IMR-90 (cell line): ENCODE results near the gene PCSK2. TPM values are rescaled to one million over a fixed set of nuclear protein-coding genes. Genes with fewer than 3 reads are reported as not detected.

ENCODE experiments used
- ATAC-seq: fragments of 200-7000 bp; cut with Tn5 transposase; 2 replicates; pipeline ENCODE4 v1.9.1; 2020; ENCODE audit warnings: low read depth, mild to moderate bottlenecking, moderate library complexity
- BruUV-seq: library from RNA; stranded (reverse); fragments of 400-500 nt; replicated peaks from 2 replicates; lab custom pipeline; 2021; lab: Mats Ljungman, UMichigan
- CTCF ChIA-PET: fragments of 300-600 bp; formaldehyde crosslinking; extraction: SDS; loops from one replicate; lab custom pipeline; 2021; ENCODE audit warnings: antibody characterized with exemption; lab: Yijun Ruan, JAX
- POLR2A ChIA-PET: fragments of 300-600 bp; sonication (Branson Sonifier 250); formaldehyde crosslinking; loops from one replicate; lab custom pipeline; 2022; ENCODE audit warnings: antibody characterized with exemption; ENCODE audit not compliant: unreplicated experiment; lab: Charles Lee
- DNase-seq: peaks from one replicate; pipeline ENCODE4 v3.0.0; 2013
- H2AFZ ChIP-seq: replicated peaks from 2 replicates; pipeline ENCODE3; 2013; ENCODE audit warnings: low read length, mild to moderate bottlenecking; ENCODE audit not compliant: poor library complexity
- H2AK5ac ChIP-seq: 2 replicates; pipeline ENCODE4 v1.6.1; 2013; ENCODE audit warnings: low read depth, low read length, inconsistent platforms
- H2AK9ac ChIP-seq: replicated peaks from 2 replicates; pipeline ENCODE3; 2013; ENCODE audit warnings: mild to moderate bottlenecking, low read depth, low read length, moderate library complexity; ENCODE audit not compliant: poor library complexity
- H2BK120ac ChIP-seq: 2 replicates; pipeline ENCODE4 v1.6.1; 2013; ENCODE audit warnings: low read depth, low read length, inconsistent platforms
- H2BK15ac ChIP-seq: 3 replicates; pipeline ENCODE4 v1.6.1; 2013; ENCODE audit warnings: low read depth, low read length, inconsistent platforms
- H2BK20ac ChIP-seq: 2 replicates; pipeline ENCODE4 v1.6.1; 2013; ENCODE audit warnings: low read depth, mild to moderate bottlenecking, inconsistent platforms, low read length, moderate library complexity
- H2BK5ac ChIP-seq: 2 replicates; pipeline ENCODE4 v1.6.1; 2013; ENCODE audit warnings: mild to moderate bottlenecking, low read depth, low read length, inconsistent platforms; ENCODE audit not compliant: poor library complexity, severe bottlenecking
- H3K14ac ChIP-seq: replicated peaks from 2 replicates; pipeline ENCODE4 v1.6.1; 2013; ENCODE audit warnings: low read depth, low read length, inconsistent platforms
- H3K18ac ChIP-seq: 2 replicates; pipeline ENCODE4 v1.6.1; 2013; ENCODE audit warnings: low read depth, low read length, control low read depth
- H3K23ac ChIP-seq: 2 replicates; pipeline ENCODE4 v1.6.1; 2013; ENCODE audit warnings: low read depth, low read length, inconsistent platforms
- H3K27ac ChIP-seq: 2 replicates; pipeline ENCODE4 v1.5.1; 2013; ENCODE audit warnings: mild to moderate bottlenecking, control low read depth, low read length; ENCODE audit not compliant: insufficient read depth
- H3K27me3 ChIP-seq: 2 replicates; pipeline ENCODE4 v1.6.1; 2013; ENCODE audit warnings: low read length; ENCODE audit not compliant: control insufficient read depth, insufficient read depth
- H3K36me3 ChIP-seq: 2 replicates; pipeline ENCODE4 v1.6.1; 2013; ENCODE audit warnings: low read length, mixed read lengths; ENCODE audit not compliant: control insufficient read depth, insufficient read depth
- H3K4ac ChIP-seq: 2 replicates; pipeline ENCODE4 v1.6.1; 2013; ENCODE audit warnings: low read depth, low read length, inconsistent platforms
- H3K4me1 ChIP-seq: 2 replicates; pipeline ENCODE4 v1.6.1; 2013; ENCODE audit warnings: low read length, mixed read lengths; ENCODE audit not compliant: control insufficient read depth, insufficient read depth
- H3K4me2 ChIP-seq: 2 replicates; pipeline ENCODE4 v1.6.1; 2013; ENCODE audit warnings: low read depth, mild to moderate bottlenecking, control low read depth, low read length, moderate library complexity
- H3K4me3 ChIP-seq: 2 replicates; pipeline ENCODE4 v1.5.1; 2013; ENCODE audit warnings: low read depth, mild to moderate bottlenecking, control low read depth, low read length, moderate library complexity; ENCODE audit not compliant: insufficient read depth
- H3K56ac ChIP-seq: 2 replicates; pipeline ENCODE4 v1.6.1; 2013; ENCODE audit warnings: low read length, inconsistent platforms; ENCODE audit not compliant: insufficient read depth; ENCODE audit errors: extremely low read depth
- H3K79me1 ChIP-seq, 2 experiments: 2 replicates each; pipeline ENCODE4 v1.6.1; 2013; ENCODE audit warnings: low read length in 2 of 2, inconsistent platforms in 1 of 2, low read depth in 1 of 2
- H3K9ac ChIP-seq: 2 replicates; pipeline ENCODE4 v1.6.1; 2013; ENCODE audit warnings: low read depth, low read length, control low read depth
- H3K9me1 ChIP-seq: 2 replicates; pipeline ENCODE4 v1.6.1; 2013; ENCODE audit warnings: low read length, inconsistent platforms; ENCODE audit not compliant: insufficient read depth
- H3K9me3 ChIP-seq: 2 replicates; pipeline ENCODE4 v1.6.1; 2013; ENCODE audit warnings: low read length; ENCODE audit not compliant: control insufficient read depth, insufficient read depth
- H4K20me1 ChIP-seq: 2 replicates; pipeline ENCODE4 v1.6.1; 2013; ENCODE audit warnings: low read length, inconsistent platforms; ENCODE audit not compliant: insufficient read depth
- H4K5ac ChIP-seq: 2 replicates; pipeline ENCODE4 v1.6.1; 2013; ENCODE audit warnings: mild to moderate bottlenecking, low read depth, low read length, control low read depth
- H4K8ac ChIP-seq, 2 experiments: 2 replicates each; pipeline ENCODE4 v1.6.1; 2013; ENCODE audit warnings: low read depth in 2 of 2, low read length in 2 of 2, control low read depth in 1 of 2, inconsistent platforms in 1 of 2
- H4K91ac ChIP-seq: 2 replicates; pipeline ENCODE4 v1.6.1; 2013; ENCODE audit warnings: low read depth, low read length, inconsistent platforms; ENCODE audit not compliant: insufficient read depth
- BHLHE40 ChIP-seq: fragments of 150-350 bp; IDR thresholded peaks from 2 replicates; pipeline ENCODE4 v1.6.1; 2016; ENCODE audit warnings: mild to moderate bottlenecking, low read depth, low read length
- CEBPB ChIP-seq: IDR thresholded peaks from 2 replicates; pipeline ENCODE4 v1.6.1; 2012; ENCODE audit warnings: low read depth, low read length, improper control_type of control experiment
- CHD1 ChIP-seq: IDR thresholded peaks from 2 replicates; pipeline ENCODE4 v1.6.1; 2012; ENCODE audit warnings: low read depth, low read length, improper control_type of control experiment
- ELK1 ChIP-seq: fragments of 150-350 bp; IDR thresholded peaks from 2 replicates; pipeline ENCODE4 v1.6.1; 2016; ENCODE audit warnings: low read depth, mild to moderate bottlenecking, low read length, moderate library complexity, borderline replicate concordance
- FOS ChIP-seq: fragments of 150-350 bp; IDR thresholded peaks from 2 replicates; pipeline ENCODE4 v1.6.1; 2016; ENCODE audit warnings: low read depth, low read length
- MAFK ChIP-seq: IDR thresholded peaks from 2 replicates; pipeline ENCODE4 v1.6.1; 2012; ENCODE audit warnings: low read depth, low read length, improper control_type of control experiment
- MAZ ChIP-seq: IDR thresholded peaks from 2 replicates; pipeline ENCODE4 v1.6.1; 2012; ENCODE audit warnings: low read depth, mild to moderate bottlenecking, low read length, improper control_type of control experiment, moderate library complexity, borderline replicate concordance
- MXI1 ChIP-seq: IDR thresholded peaks from 2 replicates; pipeline ENCODE4 v1.6.1; 2012; ENCODE audit warnings: low read depth, mild to moderate bottlenecking, low read length, moderate library complexity, borderline replicate concordance
- NFE2L2 ChIP-seq: fragments of 150-350 bp; IDR thresholded peaks from 2 replicates; pipeline ENCODE4 v1.6.1; 2016; ENCODE audit warnings: low read depth, mild to moderate bottlenecking, low read length
- POLR2A ChIP-seq: IDR thresholded peaks from 2 replicates; pipeline ENCODE4 v1.6.1; 2012; ENCODE audit warnings: mild to moderate bottlenecking, low read depth, low read length
- RAD21 ChIP-seq: IDR thresholded peaks from 2 replicates; pipeline ENCODE4 v1.6.1; 2012; ENCODE audit warnings: low read length, improper control_type of control experiment
- RCOR1 ChIP-seq: IDR thresholded peaks from 2 replicates; pipeline ENCODE4 v1.6.1; 2012; ENCODE audit warnings: mild to moderate bottlenecking, low read length, improper control_type of control experiment; ENCODE audit not compliant: insufficient replicate concordance
- RFX5 ChIP-seq: IDR thresholded peaks from 2 replicates; pipeline ENCODE4 v1.8.0; 2012; ENCODE audit warnings: low read depth, mild to moderate bottlenecking, low read length, moderate library complexity
- SMC3 ChIP-seq: fragments of 150-350 bp; IDR thresholded peaks from 2 replicates; pipeline ENCODE4 v1.6.1; 2016; ENCODE audit warnings: low read depth, mild to moderate bottlenecking, antibody characterized with exemption, low read length, moderate library complexity
- WGBS, 2 experiments: methylation state at CpG; one replicate each; pipeline versions ENCODE4 v1.1.5 to v1.1.7; 2013; ENCODE audit warnings: missing lambda C conversion rate in 2 of 2; ENCODE audit not compliant: insufficient read length in 1 of 2; ENCODE audit errors: extremely low coverage in 2 of 2; 5-methylcytosine and 5-hydroxymethylcytosine counted together
- dilution Hi-C: fragments of 300-500 bp; cut with HindIII; formaldehyde crosslinking; loops from one replicate; pipeline ENCODE4 v1.14.3; 2018; ENCODE audit warnings: low sequenced_read_pairs; ENCODE audit not compliant: unreplicated experiment
- in situ Hi-C: fragments of 300-500 bp; cut with MboI; formaldehyde crosslinking; loops from 3 replicates; pipeline ENCODE4 v1.14.3; 2019; ENCODE audit warnings: low sequenced_read_pairs, inconsistent platforms, mixed read lengths
- intact Hi-C: fragments of 100-400 bp; cut with micrococcal nuclease; formaldehyde crosslinking; loops from 2 replicates; pipeline ENCODE4 v1.10.0; 2022
- polyA plus RNA-seq, 3 experiments: library from polyadenylated mRNA; depleted of rRNA; stranded (reverse); fragments of >200 nt; gene quantifications; 2 replicates each; pipeline ENCODE4 v1.2.3, GENCODE V29; 2012; ENCODE audit warnings: low replicate concordance in 1 of 3
- total RNA-seq: library from RNA; depleted of rRNA; stranded (reverse); fragments of >200 nt; gene quantifications from 2 replicates; pipeline ENCODE4 v1.2.3, GENCODE V29; 2012
- TF ChIP-seq, protein P1 (sequence below): conservative IDR thresholded peaks from 2 replicates; pipeline ENCODE4 v1.5.1; 2012; ENCODE audit warnings: mild to moderate bottlenecking, low read depth, low read length, improper control_type of control experiment
- TF ChIP-seq, protein P2 (sequence below): fragments of 150-350 bp; IDR thresholded peaks from 2 replicates; pipeline ENCODE4 v1.6.1; 2017; ENCODE audit warnings: mild to moderate bottlenecking, antibody characterized with exemption, low read length, low read depth

PCSK2 gene
- total and polyA plus RNA-seq, 2 of the 4 experiments (the other 2 are of a cell fraction): not detected

- DNase-seq (no peak), ATAC-seq (no peak)
- no peak for TF ChIP-seq SMC3
- TF ChIP-seq, protein P1, sequence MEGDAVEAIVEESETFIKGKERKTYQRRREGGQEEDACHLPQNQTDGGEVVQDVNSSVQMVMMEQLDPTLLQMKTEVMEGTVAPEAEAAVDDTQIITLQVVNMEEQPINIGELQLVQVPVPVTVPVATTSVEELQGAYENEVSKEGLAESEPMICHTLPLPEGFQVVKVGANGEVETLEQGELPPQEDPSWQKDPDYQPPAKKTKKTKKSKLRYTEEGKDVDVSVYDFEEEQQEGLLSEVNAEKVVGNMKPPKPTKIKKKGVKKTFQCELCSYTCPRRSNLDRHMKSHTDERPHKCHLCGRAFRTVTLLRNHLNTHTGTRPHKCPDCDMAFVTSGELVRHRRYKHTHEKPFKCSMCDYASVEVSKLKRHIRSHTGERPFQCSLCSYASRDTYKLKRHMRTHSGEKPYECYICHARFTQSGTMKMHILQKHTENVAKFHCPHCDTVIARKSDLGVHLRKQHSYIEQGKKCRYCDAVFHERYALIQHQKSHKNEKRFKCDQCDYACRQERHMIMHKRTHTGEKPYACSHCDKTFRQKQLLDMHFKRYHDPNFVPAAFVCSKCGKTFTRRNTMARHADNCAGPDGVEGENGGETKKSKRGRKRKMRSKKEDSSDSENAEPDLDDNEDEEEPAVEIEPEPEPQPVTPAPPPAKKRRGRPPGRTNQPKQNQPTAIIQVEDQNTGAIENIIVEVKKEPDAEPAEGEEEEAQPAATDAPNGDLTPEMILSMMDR: no peak
- TF ChIP-seq MXI1: no peak
- TF ChIP-seq ELK1: no peak
- TF ChIP-seq MAZ: no peak
- no peak for TF ChIP-seq RCOR1
- TF ChIP-seq BHLHE40: no peak
- TF ChIP-seq CHD1: no peak
- no peak for TF ChIP-seq CEBPB
- no peak for TF ChIP-seq RAD21
- TF ChIP-seq NFE2L2: no peak
- TF ChIP-seq MAFK: no peak
- TF ChIP-seq FOS: no peak
- no peak for TF ChIP-seq POLR2A
- TF ChIP-seq, protein P2, sequence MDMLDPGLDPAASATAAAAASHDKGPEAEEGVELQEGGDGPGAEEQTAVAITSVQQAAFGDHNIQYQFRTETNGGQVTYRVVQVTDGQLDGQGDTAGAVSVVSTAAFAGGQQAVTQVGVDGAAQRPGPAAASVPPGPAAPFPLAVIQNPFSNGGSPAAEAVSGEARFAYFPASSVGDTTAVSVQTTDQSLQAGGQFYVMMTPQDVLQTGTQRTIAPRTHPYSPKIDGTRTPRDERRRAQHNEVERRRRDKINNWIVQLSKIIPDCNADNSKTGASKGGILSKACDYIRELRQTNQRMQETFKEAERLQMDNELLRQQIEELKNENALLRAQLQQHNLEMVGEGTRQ: no peak
- no peak for TF ChIP-seq RFX5
- Histone ChIP-seq H3K4ac (no peak overlapping the region), H4K8ac (no peak overlapping the region), H3K14ac (no peak overlapping the region), H3K9ac (no peak overlapping the region), H2AK5ac (no peak overlapping the region), H3K79me1 (no peaks in the 10 kb centered on the region), H2BK120ac (no peak overlapping the region), H4K5ac (no peak overlapping the region), H3K4me2 (no peak overlapping the region), H3K9me3 (no peaks in the 10 kb centered on the region), H2BK5ac (no peak overlapping the region), H2AK9ac (no peak overlapping the region), H3K27ac (no peak overlapping the region), H3K18ac (no peak overlapping the region), H2AFZ (no peak overlapping the region), H3K23ac (no peak overlapping the region), H4K91ac (no peak overlapping the region), H3K56ac (no peak overlapping the region), H3K4me3 (no peak overlapping the region), H3K9me1 (no peaks in the 10 kb centered on the region), H3K27me3 (no peaks in the 10 kb centered on the region), H2BK20ac (no peak overlapping the region), H3K4me1 (no peaks in the 10 kb centered on the region), H4K20me1 (no peaks in the 10 kb centered on the region), H3K36me3 (no peaks in the 10 kb centered on the region), H2BK15ac (no peak overlapping the region)
- WGBS, 2 experiments: no CpG with 5 or more reads among the region's 3 CpGs
- ChIA-PET POLR2A (no interaction called here), CTCF (no interaction called here)
- in situ Hi-C loops: no loop called here
- intact Hi-C loops: no loop called here
- dilution Hi-C loops: no loop called here
- BruUV-seq: no TSS peak
Observed at GRCh38 chr20:17417225-17417624, 190.4 kb downstream of the PCSK2 start.
